ENCODE data around the gene LPP. TPM values are rescaled to one million over a fixed set of nuclear protein-coding genes. Genes with fewer than 3 reads are reported as not detected.

Gene LPP
- polyA plus RNA-seq, 1 experiment: 60.0 TPM

- Histone ChIP-seq H3K4me3 (ENCODE audit: low read depth, low read length) (no peak overlapping the region), H3K36me3 (ENCODE audit: control insufficient read depth, insufficient read depth, low read length) (peaks cover 5% of the 10 kb centered on the region; the same call in 1 of the 2 replicates), H3K27me3 (ENCODE audit: control insufficient read depth, insufficient read depth, low read length) (no peaks in the 10 kb centered on the region)
- no peak for DNase-seq (ENCODE audit: low read depth)
- ChIA-PET POLR2A (no interaction called here), CTCF (interaction anchor here (1.3 kb wide), 1 partner anchor 1134 kb away, joined by 3 read pairs; no protein-coding TSS in a partner anchor)
- TF ChIP-seq CTCF (IDR thresholded peaks at IDR 0.05; ENCODE audit: insufficient read depth, low read depth, low read length): no peak
These were observed 720.6 kb downstream of the LPP start for GRCh38 chr3:188874576-188874975.

- peaks cover 5% of the 10 kb centered on the region; the same call in 1 of the 2 replicates for H3K36me3 ChIP-seq (ENCODE audit: control insufficient read depth, insufficient read depth, low read length)
- no peak for TF ChIP-seq CTCF (IDR thresholded peaks at IDR 0.05; ENCODE audit: insufficient read depth, low read depth, low read length)
- DNase-seq (ENCODE audit: low read depth): no peak
- no peak overlapping the region for H3K4me3 ChIP-seq (ENCODE audit: low read depth, low read length)
- ChIA-PET CTCF (interaction anchor here (1.3 kb wide), 1 partner anchor 1135 kb away, joined by 3 read pairs; no protein-coding TSS in a partner anchor), POLR2A (no interaction called here)
- no peaks in the 10 kb centered on the region for H3K27me3 ChIP-seq (ENCODE audit: control insufficient read depth, insufficient read depth, low read length)
These were observed 721.5 kb downstream of the LPP start for GRCh38 chr3:188875413-188875812.

GRCh38 chr3:188876370-188876769, 722.4 kb downstream of the LPP start:
- Histone ChIP-seq H3K4me3 (ENCODE audit: low read depth, low read length) (no peak overlapping the region), H3K27me3 (ENCODE audit: control insufficient read depth, insufficient read depth, low read length) (no peaks in the 10 kb centered on the region), H3K36me3 (ENCODE audit: control insufficient read depth, insufficient read depth, low read length) (peaks cover 5% of the 10 kb centered on the region; the same call in 1 of the 2 replicates)
- ChIA-PET CTCF (no interaction called here), POLR2A (no interaction called here)
- no peak for TF ChIP-seq CTCF (IDR thresholded peaks at IDR 0.05; ENCODE audit: insufficient read depth, low read depth, low read length)
- DNase-seq (ENCODE audit: low read depth): no peak

- ChIA-PET CTCF (no interaction called here), POLR2A (no interaction called here)
- no peak for DNase-seq (ENCODE audit: low read depth)
- H3K4me3 ChIP-seq (ENCODE audit: low read depth, low read length): no peak overlapping the region
- no peaks in the 10 kb centered on the region for H3K27me3 ChIP-seq (ENCODE audit: control insufficient read depth, insufficient read depth, low read length)
- TF ChIP-seq CTCF (IDR thresholded peaks at IDR 0.05; ENCODE audit: insufficient read depth, low read depth, low read length): no peak
- peaks cover 5% of the 10 kb centered on the region; the same call in 1 of the 2 replicates for H3K36me3 ChIP-seq (ENCODE audit: control insufficient read depth, insufficient read depth, low read length)
These were observed 723.4 kb downstream of the LPP start for GRCh38 chr3:188877381-188877780.

- Histone ChIP-seq H3K4me3 (ENCODE audit: low read depth, low read length) (no peak overlapping the region), H3K27me3 (ENCODE audit: control insufficient read depth, insufficient read depth, low read length) (no peaks in the 10 kb centered on the region), H3K36me3 (ENCODE audit: control insufficient read depth, insufficient read depth, low read length) (peaks cover 5% of the 10 kb centered on the region; the same call in 1 of the 2 replicates)
- CTCF ChIA-PET: no interaction called here
- no peak for TF ChIP-seq CTCF (IDR thresholded peaks at IDR 0.05; ENCODE audit: insufficient read depth, low read depth, low read length)
- POLR2A ChIA-PET: no interaction called here
- DNase-seq (ENCODE audit: low read depth): no peak
These were observed 724.1 kb downstream of the LPP start for GRCh38 chr3:188878076-188878475.
